ENCODE data around the gene NFIA.
"Not testable (repeated sequence)": the region's sequence is repeated elsewhere in the genome, so short reads cannot be mapped to it uniquely, and the experiment has no call there.

NFIA gene

GRCh38 chr1:61125263-61125662 lies 42.9 kb downstream of the NFIA start:
- no peak overlapping the region for H3K9ac ChIP-seq (ENCODE audit: low read length)
- no peaks in the 10 kb centered on the region for H3K27me3 ChIP-seq (ENCODE audit: control insufficient read depth in 1 of 2, insufficient read depth in 2 of 2, low read length in 2 of 2)
- no peaks in the 10 kb centered on the region for H3K9me3 ChIP-seq (ENCODE audit: low read length)
- H3K4me3 ChIP-seq (ENCODE audit: low read depth in 1 of 2, low read length in 2 of 2) = peak overlapping the region in 1 of 2 donors; percentile 0
- no peak overlapping the region for H3K27ac ChIP-seq (ENCODE audit: low read depth, low read length)
- no peaks in the 10 kb centered on the region for H3K36me3 ChIP-seq (ENCODE audit: insufficient read depth, low read length)
- H3K4me1 ChIP-seq (ENCODE audit: insufficient read depth, low read length) = peaks cover 46% of the 10 kb centered on the region

GRCh38 chr1:61125895-61126294 lies 43.5 kb downstream of the NFIA start:
- Histone ChIP-seq H3K27me3 (ENCODE audit: control insufficient read depth in 1 of 2, insufficient read depth in 2 of 2, low read length in 2 of 2) (no peaks in the 10 kb centered on the region), H3K4me3 (ENCODE audit: low read depth in 1 of 2, low read length in 2 of 2) (no peak overlapping the region), H3K4me1 (ENCODE audit: insufficient read depth, low read length) (peaks cover 44% of the 10 kb centered on the region), H3K9me3 (ENCODE audit: low read length) (no peaks in the 10 kb centered on the region), H3K9ac (ENCODE audit: low read length) (no peak overlapping the region), H3K36me3 (ENCODE audit: insufficient read depth, low read length) (no peaks in the 10 kb centered on the region), H3K27ac (ENCODE audit: low read depth, low read length) (no peak overlapping the region)

- H3K36me3 ChIP-seq (ENCODE audit: insufficient read depth, low read length); H3K9ac ChIP-seq (ENCODE audit: low read length); H3K27ac ChIP-seq (ENCODE audit: low read depth, low read length); H3K27me3 ChIP-seq (ENCODE audit: control insufficient read depth in 1 of 2, insufficient read depth in 2 of 2, low read length in 2 of 2); H3K9me3 ChIP-seq (ENCODE audit: low read length); H3K4me3 ChIP-seq (ENCODE audit: low read depth in 1 of 2, low read length in 2 of 2): not testable (repeated sequence)
- peaks cover 41% of the 10 kb centered on the region for H3K4me1 ChIP-seq (ENCODE audit: insufficient read depth, low read length)
Measured at GRCh38 chr1:61126843-61127242, 44.5 kb downstream of the NFIA start.

- H3K36me3 ChIP-seq (ENCODE audit: insufficient read depth, low read length) = no peaks in the 10 kb centered on the region
- peaks cover 32% of the 10 kb centered on the region for H3K4me1 ChIP-seq (ENCODE audit: insufficient read depth, low read length)
- no peaks in the 10 kb centered on the region for H3K9me3 ChIP-seq (ENCODE audit: low read length)
- H3K27me3 ChIP-seq (ENCODE audit: control insufficient read depth in 1 of 2, insufficient read depth in 2 of 2, low read length in 2 of 2) = no peaks in the 10 kb centered on the region
- H3K4me3 ChIP-seq (ENCODE audit: low read depth in 1 of 2, low read length in 2 of 2) = no peak overlapping the region
- H3K27ac ChIP-seq (ENCODE audit: low read depth, low read length) = no peak overlapping the region
- H3K9ac ChIP-seq (ENCODE audit: low read length) = no peak overlapping the region
Measured at GRCh38 chr1:61130338-61131000, 48.1 kb downstream of the NFIA start.

GRCh38 chr1:61131248-61131647 lies 48.9 kb downstream of the NFIA start:
- Histone ChIP-seq H3K4me1 (ENCODE audit: insufficient read depth, low read length) (peaks cover 27% of the 10 kb centered on the region), H3K27me3 (ENCODE audit: control insufficient read depth in 1 of 2, insufficient read depth in 2 of 2, low read length in 2 of 2) (no peaks in the 10 kb centered on the region), H3K9me3 (ENCODE audit: low read length) (no peaks in the 10 kb centered on the region), H3K36me3 (ENCODE audit: insufficient read depth, low read length) (no peaks in the 10 kb centered on the region), H3K9ac (ENCODE audit: low read length) (no peak overlapping the region), H3K27ac (ENCODE audit: low read depth, low read length) (no peak overlapping the region), H3K4me3 (ENCODE audit: low read depth in 1 of 2, low read length in 2 of 2) (no peak overlapping the region)

- Histone ChIP-seq H3K9me3 (ENCODE audit: low read length) (no peaks in the 10 kb centered on the region), H3K9ac (ENCODE audit: low read length) (no peak overlapping the region), H3K27ac (ENCODE audit: low read depth, low read length) (peak overlapping the region; percentile 22), H3K4me3 (ENCODE audit: low read depth in 1 of 2, low read length in 2 of 2) (no peak overlapping the region), H3K36me3 (ENCODE audit: insufficient read depth, low read length) (no peaks in the 10 kb centered on the region), H3K27me3 (ENCODE audit: control insufficient read depth in 1 of 2, insufficient read depth in 2 of 2, low read length in 2 of 2) (no peaks in the 10 kb centered on the region), H3K4me1 (ENCODE audit: insufficient read depth, low read length) (peaks cover 27% of the 10 kb centered on the region)
Measured at GRCh38 chr1:61131716-61132115, 49.4 kb downstream of the NFIA start.

- no peaks in the 10 kb centered on the region for H3K36me3 ChIP-seq (ENCODE audit: insufficient read depth, low read length)
- no peak overlapping the region for H3K9ac ChIP-seq (ENCODE audit: low read length)
- no peaks in the 10 kb centered on the region for H3K27me3 ChIP-seq (ENCODE audit: control insufficient read depth in 1 of 2, insufficient read depth in 2 of 2, low read length in 2 of 2)
- peak overlapping the region in 1 of 2 donors; percentile 28 for H3K4me3 ChIP-seq (ENCODE audit: low read depth in 1 of 2, low read length in 2 of 2)
- H3K4me1 ChIP-seq (ENCODE audit: insufficient read depth, low read length) = peaks cover 27% of the 10 kb centered on the region
- H3K27ac ChIP-seq (ENCODE audit: low read depth, low read length) = peak overlapping the region; percentile 22
- no peaks in the 10 kb centered on the region for H3K9me3 ChIP-seq (ENCODE audit: low read length)
Measured at GRCh38 chr1:61132176-61132638, 49.8 kb downstream of the NFIA start.

GRCh38 chr1:61132645-61133334 lies 50.4 kb downstream of the NFIA start:
- no peak overlapping the region for H3K9ac ChIP-seq (ENCODE audit: low read length)
- no peaks in the 10 kb centered on the region for H3K9me3 ChIP-seq (ENCODE audit: low read length)
- H3K27ac ChIP-seq (ENCODE audit: low read depth, low read length) = peak overlapping the region; percentile 38
- H3K4me1 ChIP-seq (ENCODE audit: insufficient read depth, low read length) = peaks cover 27% of the 10 kb centered on the region
- H3K27me3 ChIP-seq (ENCODE audit: control insufficient read depth in 1 of 2, insufficient read depth in 2 of 2, low read length in 2 of 2) = no peaks in the 10 kb centered on the region
- peak overlapping the region in 1 of 2 donors; percentile 28 for H3K4me3 ChIP-seq (ENCODE audit: low read depth in 1 of 2, low read length in 2 of 2)
- H3K36me3 ChIP-seq (ENCODE audit: insufficient read depth, low read length) = no peaks in the 10 kb centered on the region

GRCh38 chr1:61133335-61134019 lies 51.1 kb downstream of the NFIA start:
- Histone ChIP-seq H3K4me3 (ENCODE audit: low read depth in 1 of 2, low read length in 2 of 2) (no peak overlapping the region), H3K27me3 (ENCODE audit: control insufficient read depth in 1 of 2, insufficient read depth in 2 of 2, low read length in 2 of 2) (no peaks in the 10 kb centered on the region), H3K36me3 (ENCODE audit: insufficient read depth, low read length) (no peaks in the 10 kb centered on the region), H3K9ac (ENCODE audit: low read length) (no peak overlapping the region), H3K27ac (ENCODE audit: low read depth, low read length) (peak overlapping the region; percentile 38), H3K9me3 (ENCODE audit: low read length) (no peaks in the 10 kb centered on the region), H3K4me1 (ENCODE audit: insufficient read depth, low read length) (peaks cover 27% of the 10 kb centered on the region)

- no peak overlapping the region for H3K4me3 ChIP-seq (ENCODE audit: low read depth in 1 of 2, low read length in 2 of 2)
- H3K9me3 ChIP-seq (ENCODE audit: low read length) = no peaks in the 10 kb centered on the region
- peaks cover 36% of the 10 kb centered on the region for H3K4me1 ChIP-seq (ENCODE audit: insufficient read depth, low read length)
- H3K36me3 ChIP-seq (ENCODE audit: insufficient read depth, low read length) = no peaks in the 10 kb centered on the region
- no peak overlapping the region for H3K27ac ChIP-seq (ENCODE audit: low read depth, low read length)
- no peaks in the 10 kb centered on the region for H3K27me3 ChIP-seq (ENCODE audit: control insufficient read depth in 1 of 2, insufficient read depth in 2 of 2, low read length in 2 of 2)
- no peak overlapping the region for H3K9ac ChIP-seq (ENCODE audit: low read length)
Measured at GRCh38 chr1:61135291-61135690, 52.9 kb downstream of the NFIA start.

- no peak overlapping the region for H3K4me3 ChIP-seq (ENCODE audit: low read depth in 1 of 2, low read length in 2 of 2)
- no peaks in the 10 kb centered on the region for H3K27me3 ChIP-seq (ENCODE audit: control insufficient read depth in 1 of 2, insufficient read depth in 2 of 2, low read length in 2 of 2)
- H3K4me1 ChIP-seq (ENCODE audit: insufficient read depth, low read length) = peaks cover 41% of the 10 kb centered on the region
- no peak overlapping the region for H3K27ac ChIP-seq (ENCODE audit: low read depth, low read length)
- no peak overlapping the region for H3K9ac ChIP-seq (ENCODE audit: low read length)
- H3K36me3 ChIP-seq (ENCODE audit: insufficient read depth, low read length) = no peaks in the 10 kb centered on the region
- no peaks in the 10 kb centered on the region for H3K9me3 ChIP-seq (ENCODE audit: low read length)
Measured at GRCh38 chr1:61138305-61138704, 55.9 kb downstream of the NFIA start.

Data from muscle layer of colon (tissue), 2 donors.